Adrenal gland (tissue), 12 donors: ENCODE measurements around the gene TGFBR2. TPM values are rescaled to one million over a fixed set of nuclear protein-coding genes. Genes with fewer than 3 reads are reported as not detected.

Source experiments
- DNase-seq, 7 donors: peaks; one replicate each; pipeline ENCODE4 v3.0.0-alpha.2; 2019 to 2020
- H3K27ac ChIP-seq, 5 donors: fragments of 200-600 bp; sonication (generic) in 4 of 5; 1 replicate in 3 of 5; 2 replicates in 2 of 5; pipeline versions ENCODE4 v1.5.1 to v1.8.0; 2016 to 2020; ENCODE audit warnings: mild to moderate bottlenecking in 1 of 5
- H3K27me3 ChIP-seq: fragments of 200-600 bp; 2 replicates; pipeline ENCODE4 v1.8.0; 2021
- H3K36me3 ChIP-seq, 2 donors: fragments of 200-600 bp; replicated peaks in 1 of 2; 1 replicate in 1 of 2; 2 replicates in 1 of 2; pipeline versions ENCODE4 v1.5.1 to v1.8.0; 2018 to 2022
- H3K4me1 ChIP-seq, 2 donors: fragments of 200-600 bp; replicated peaks in 1 of 2; 1 replicate in 1 of 2; 2 replicates in 1 of 2; pipeline versions ENCODE4 v1.5.1 to v1.8.0; 2018 to 2021
- H3K4me3 ChIP-seq, 4 donors: fragments of 200-600 bp; sonication (generic) in 3 of 4; one replicate each; pipeline ENCODE4 v1.5.1; 2016 to 2018
- H3K9me3 ChIP-seq, 3 donors: fragments of 200-600 bp; sonication (generic) in 1 of 3; replicated peaks in 1 of 3; 1 replicate in 2 of 3; 2 replicates in 1 of 3; pipeline versions ENCODE4 v1.5.1 to v1.8.0; 2016 to 2021
- CTCF ChIP-seq, 6 experiments: fragments of 450-650 bp in 4 of 6; fragments of 200-600 bp in 2 of 6; sonication (generic) in 1 of 6; IDR thresholded peaks; 1 replicate in 5 of 6; 2 replicates in 1 of 6; pipeline versions ENCODE4 v1.5.1 to v1.8.0; 2016 to 2021; ENCODE audit warnings: antibody characterized with exemption in 6 of 6, mild to moderate bottlenecking in 2 of 6, moderate library complexity in 1 of 6
- POLR2A ChIP-seq, 2 donors: fragments of 450-650 bp; IDR thresholded peaks; one replicate each; pipeline ENCODE4 v1.6.1; 2017; ENCODE audit warnings: antibody characterized with exemption in 2 of 2, mild to moderate bottlenecking in 2 of 2, moderate library complexity in 1 of 2
- WGBS, 4 donors: extraction: QIAGEN DNeasy Blood & Tissue Kit in 2 of 4; methylation state at CpG; one replicate each; pipeline versions ENCODE4 v1.1.5 to v1.1.7; 2013 to 2017; 5-methylcytosine and 5-hydroxymethylcytosine counted together
- intact Hi-C, 2 donors: fragments of 100-400 bp; cut with DNase I; formaldehyde crosslinking; loops; one replicate each; pipeline versions ENCODE4 v1.14.1 to v1.15.0; 2022 to 2023
- polyA plus RNA-seq, 3 donors: library from polyadenylated mRNA; stranded (reverse); fragments of 200-250 nt in 2 of 3; fragments of 350-450 nt in 1 of 3; fragmentation: Illumina TruSeq in 1 of 3; extraction: RNeasy Lipid Tissue Mini Kit (QIAGEN cat#74804) in 1 of 3; gene quantifications; one replicate each; pipeline ENCODE4 v1.2.3, GENCODE V29; 2013 to 2014
- total RNA-seq, 9 donors: library from RNA; depleted of rRNA in 4 of 9; stranded (reverse); fragments of >200 nt in 4 of 9; fragments of 120-200 nt in 1 of 9; fragmentation: NEBNext Ultra II Directional in 1 of 9; extraction: Animal tissue kit (Norgen Biotek cat#: 25700) in 1 of 9; gene quantifications; one replicate each; pipeline versions ENCODE4 v1.1.0 to v1.2.4, GENCODE V29; 2013 to 2023
- donor health status: healthy with polysubstance abuse.
- donor health status: Bipolar disorder and iron deficiency.
- donor health status: DM: yes; HTN: yes; CAD: no.
- donor health status: DM: no; HTN: no; CAD: no.
- donor health status: DM: no; HTN: no; CAD: no.
- donor health status: DM: yes; HTN: yes; CAD: no.

TGFBR2 gene
- total and polyA plus RNA-seq, 12 donors = 19.1 to 296 (median 153) TPM

- Histone ChIP-seq H3K9me3 (no peaks in the 10 kb centered on the region), H3K4me3 (peak overlapping the region in 1 of 4 donors; percentile 25), H3K4me1 (peaks cover 68 to 95% of the 10 kb centered on the region in 2 donors), H3K36me3 (no peaks in the 10 kb centered on the region), H3K27ac (peak overlapping the region in 3 of 5 donors; percentile 6 to 26 (median 20)), H3K27me3 (no peaks in the 10 kb centered on the region)
- intact Hi-C loops = loop anchor here in 1 of 2 donors (10.0 kb wide), 1 partner anchor 79 kb away; no protein-coding TSS in a partner anchor
- DNase-seq = no peak
- TF ChIP-seq CTCF (IDR thresholded peaks at IDR 0.05) (no peak), POLR2A (IDR thresholded peaks at IDR 0.05) (peak in 1 of 2 donors; percentile 41)
- 36 to 45% (median 41%) methylated on average over 3 of the region's 3 CpGs for WGBS, 4 donors
Observed at GRCh38 chr3:30615615-30616346, 9.4 kb downstream of the TGFBR2 start.

- peaks cover 65 to 93% of the 10 kb centered on the region in 2 donors for H3K4me1 ChIP-seq
- intact Hi-C loops = loop anchor here in 1 of 2 donors (10.0 kb wide), 1 partner anchor 78 kb away; no protein-coding TSS in a partner anchor
Observed at GRCh38 chr3:30616347-30617027, 10.1 kb downstream of the TGFBR2 start.

GRCh38 chr3:30617069-30617468, 10.7 kb downstream of the TGFBR2 start:
- peaks cover 60 to 93% of the 10 kb centered on the region in 2 donors for H3K4me1 ChIP-seq
- TF ChIP-seq CTCF (IDR thresholded peaks at IDR 0.05) (no peak), POLR2A (IDR thresholded peaks at IDR 0.05) (no peak)
- DNase-seq = no peak
- 87 to 90% (median 88%) methylated on average over 5 of the region's 5 CpGs for WGBS, 4 donors
- peak overlapping the region in 1 of 4 donors; percentile 3 for H3K4me3 ChIP-seq
- peak overlapping the region in 2 of 5 donors; percentile 13 to 40 for H3K27ac ChIP-seq
- H3K27me3 ChIP-seq = no peaks in the 10 kb centered on the region
- no peaks in the 10 kb centered on the region for H3K9me3 ChIP-seq
- H3K36me3 ChIP-seq = no peaks in the 10 kb centered on the region
- intact Hi-C loops = loop anchor here in 1 of 2 donors (10.0 kb wide), 1 partner anchor 78 kb away; no protein-coding TSS in a partner anchor

More at GRCh38 chr3:30616347-30617027, 10.1 kb downstream of the TGFBR2 start:
- DNase-seq = no peak
- TF ChIP-seq CTCF (IDR thresholded peaks at IDR 0.05) (no peak), POLR2A (IDR thresholded peaks at IDR 0.05) (no peak)
- no peaks in the 10 kb centered on the region for H3K27me3 ChIP-seq
- H3K4me3 ChIP-seq = peak overlapping the region in 1 of 4 donors; percentile 3
- no peaks in the 10 kb centered on the region for H3K36me3 ChIP-seq
- H3K9me3 ChIP-seq = no peaks in the 10 kb centered on the region
- peak overlapping the region in 4 of 5 donors; percentile 2 to 40 (median 20) for H3K27ac ChIP-seq
- 44 to 68% (median 54%) methylated on average over 1 of the region's 1 CpG for WGBS, 4 donors

GRCh38 chr3:30617653-30618052, 11.3 kb downstream of the TGFBR2 start:
- peaks cover 54 to 93% of the 10 kb centered on the region in 2 donors for H3K4me1 ChIP-seq

More at GRCh38 chr3:30617653-30618052, 11.3 kb downstream of the TGFBR2 start:
- DNase-seq = no peak
- H3K36me3 ChIP-seq = no peaks in the 10 kb centered on the region
- TF ChIP-seq CTCF (IDR thresholded peaks at IDR 0.05) (no peak), POLR2A (IDR thresholded peaks at IDR 0.05) (no peak)
- H3K9me3 ChIP-seq = no peaks in the 10 kb centered on the region
- no peak overlapping the region for H3K4me3 ChIP-seq
- 85 to 93% (median 87%) methylated on average over 2 of the region's 2 CpGs for WGBS, 4 donors
- no peaks in the 10 kb centered on the region for H3K27me3 ChIP-seq
- H3K27ac ChIP-seq = peak overlapping the region in 2 of 5 donors; percentile 9 to 40
- intact Hi-C loops = loop anchor here in 1 of 2 donors (10.0 kb wide), 1 partner anchor 77 kb away; no protein-coding TSS in a partner anchor
